ENCODE data around the gene MYO1C.
A peak's percentile ranks its signal among the peaks of the same experiment; 100 is the strongest.

The MYO1C gene

DNA sequence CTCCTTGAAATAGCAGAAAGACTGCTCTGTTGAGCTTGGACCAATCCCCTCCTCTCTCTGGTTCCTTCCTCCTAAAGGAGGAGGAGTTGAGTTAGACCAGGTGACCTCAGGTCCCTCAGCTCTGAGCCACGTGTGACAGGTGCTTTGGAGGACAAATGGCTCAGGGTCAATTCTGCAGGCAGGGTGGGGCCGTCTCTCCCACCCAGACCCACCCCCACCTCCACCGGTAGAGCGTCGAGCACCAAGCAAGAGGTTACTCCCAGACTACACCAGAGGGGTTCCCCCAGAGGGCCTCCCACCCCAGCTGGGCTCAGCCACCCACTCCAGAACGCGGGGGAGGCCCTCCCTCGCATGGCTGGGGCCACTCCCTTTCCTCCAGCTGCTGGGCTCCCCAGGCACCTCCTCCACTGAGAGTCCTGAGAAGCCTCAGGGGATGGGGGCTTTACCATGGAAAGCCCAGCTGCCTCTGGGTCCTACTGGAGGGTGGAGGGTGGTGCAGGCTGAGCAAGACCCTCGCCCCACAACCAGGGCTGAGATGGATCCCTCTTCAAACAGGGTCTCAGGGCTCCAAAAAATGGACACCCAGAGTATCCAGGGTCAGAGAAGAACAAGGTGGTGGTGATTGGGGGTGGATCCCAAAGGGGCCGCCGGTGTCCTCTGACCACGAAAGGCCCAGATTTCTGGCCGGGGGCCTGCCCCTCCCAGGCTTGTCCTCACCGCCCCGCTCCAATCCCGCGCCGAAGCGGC, 7.6 kb downstream of the MYO1C start:
- peak; percentile 76 for DNase-seq

DNA sequence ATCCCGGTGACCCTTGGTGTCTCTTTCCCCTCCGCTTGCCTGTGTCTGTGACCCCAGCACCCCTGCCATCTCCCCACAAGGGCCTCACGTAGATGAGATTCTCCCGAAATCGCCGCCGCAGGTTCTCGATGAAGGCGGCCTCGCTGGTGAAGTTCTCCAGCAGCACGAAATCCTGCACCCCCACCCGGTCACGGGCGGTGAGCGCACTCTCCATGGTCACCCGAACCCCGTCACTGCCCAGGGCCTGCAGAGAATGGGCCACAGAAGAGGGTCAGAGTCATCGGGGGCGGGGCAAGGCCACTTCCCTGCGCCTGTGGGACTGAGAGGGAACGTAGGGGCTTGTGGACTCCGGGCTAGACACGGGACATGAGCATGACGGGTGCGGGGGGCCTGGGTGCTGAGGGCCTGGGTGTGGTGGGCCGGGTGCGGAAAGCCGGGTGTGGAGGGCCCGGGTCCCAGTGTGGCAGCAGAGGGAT, 8.4 kb downstream of the MYO1C start:
- DNase-seq = no peak

DNA sequence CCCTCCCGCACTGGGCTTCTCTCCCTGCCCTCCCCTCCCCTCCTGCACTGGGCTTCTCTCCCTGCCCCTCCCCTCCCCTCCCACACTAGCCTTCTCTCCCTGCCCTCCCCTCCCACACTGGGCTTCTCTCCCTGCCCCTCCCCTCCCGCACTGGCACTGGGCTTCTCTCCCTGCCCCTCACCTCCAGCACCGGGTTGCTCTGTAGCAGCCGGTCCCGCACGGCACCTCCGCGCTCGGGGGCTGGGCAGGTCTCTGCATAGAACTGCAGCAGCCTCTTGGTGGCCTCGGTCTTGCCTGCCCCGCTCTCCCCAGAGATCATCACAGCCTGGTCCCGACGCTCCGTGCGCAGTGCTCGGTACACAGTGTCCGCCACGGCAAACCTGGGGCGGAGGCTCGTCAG, 9.8 kb downstream of the MYO1C start:
- DNase-seq = no peak

DNA sequence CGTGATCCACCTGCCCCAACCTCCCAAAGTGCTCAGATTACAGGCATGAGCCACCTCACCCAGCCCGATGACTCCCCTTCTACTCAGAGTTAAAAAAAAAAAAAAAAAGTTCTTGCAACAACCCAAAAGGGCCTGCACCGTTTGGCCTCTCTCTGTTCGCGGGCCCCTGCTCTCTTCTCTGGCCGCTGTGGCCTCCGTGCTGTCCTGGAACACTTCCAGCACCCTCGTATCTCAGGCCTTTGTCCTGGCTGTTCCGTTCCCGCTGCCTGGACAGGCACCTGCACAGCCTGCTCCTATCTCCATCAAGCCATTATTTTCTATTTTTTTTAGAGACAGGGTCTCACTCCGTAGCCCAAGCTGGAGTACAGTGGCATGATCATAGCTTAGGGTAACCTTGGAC, 10.8 kb downstream of the MYO1C start:
- no peak for DNase-seq

DNA sequence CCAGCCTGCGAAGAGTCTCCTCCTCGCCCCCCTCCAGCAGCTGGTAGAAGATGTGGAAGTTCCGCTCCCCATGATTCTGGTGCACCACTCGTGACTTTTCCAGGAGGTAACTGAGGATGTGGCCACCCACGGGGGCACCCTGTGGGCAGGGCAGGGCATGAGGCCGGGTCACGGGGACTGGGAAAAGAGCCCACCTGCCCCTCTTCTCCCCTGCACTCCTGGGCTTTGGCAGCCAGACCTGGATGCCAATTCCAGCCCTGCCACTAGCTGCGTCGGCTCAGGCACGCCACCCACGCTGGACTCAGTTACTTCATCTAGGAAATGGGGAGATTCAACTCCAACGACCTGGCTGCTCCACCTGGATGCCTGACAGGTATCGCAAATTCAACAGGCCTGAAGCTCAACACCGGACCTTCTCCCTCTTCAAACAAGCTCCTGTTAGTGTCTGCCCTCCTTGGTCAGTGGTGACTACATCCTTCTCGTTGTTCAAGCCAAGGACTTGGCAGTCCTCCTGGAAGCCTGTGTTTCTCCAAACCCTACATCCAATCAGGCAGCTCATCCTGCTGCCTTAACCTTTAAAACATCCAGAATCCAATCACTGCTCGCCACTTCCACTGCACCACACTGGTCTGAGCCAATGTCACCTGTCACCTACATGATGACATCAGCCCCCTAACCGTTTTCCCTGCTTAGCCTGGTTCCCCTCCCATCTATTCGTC, 11.6 kb downstream of the MYO1C start:
- DNase-seq = no peak

DNA sequence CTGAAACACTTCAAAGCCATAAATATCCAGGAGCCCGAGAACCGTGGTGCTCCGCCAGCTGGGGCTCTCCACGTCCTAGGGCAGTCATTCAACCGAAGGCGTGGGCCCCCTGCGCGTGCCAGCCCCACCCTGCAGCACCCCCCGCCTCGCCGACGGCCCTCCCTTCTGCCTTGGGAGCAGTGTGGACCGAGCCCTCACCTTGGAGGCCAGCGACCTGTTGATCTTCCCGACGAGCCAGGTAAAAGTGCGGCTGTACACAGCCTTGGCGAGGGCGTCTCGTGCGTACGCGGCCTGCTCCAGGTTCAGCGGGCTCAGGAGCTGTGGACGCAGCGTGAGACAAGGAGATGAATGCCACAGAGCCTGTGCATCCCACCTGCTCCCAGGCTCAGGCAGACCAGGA, 14.1 kb downstream of the MYO1C start:
- DNase-seq = no peak

DNA sequence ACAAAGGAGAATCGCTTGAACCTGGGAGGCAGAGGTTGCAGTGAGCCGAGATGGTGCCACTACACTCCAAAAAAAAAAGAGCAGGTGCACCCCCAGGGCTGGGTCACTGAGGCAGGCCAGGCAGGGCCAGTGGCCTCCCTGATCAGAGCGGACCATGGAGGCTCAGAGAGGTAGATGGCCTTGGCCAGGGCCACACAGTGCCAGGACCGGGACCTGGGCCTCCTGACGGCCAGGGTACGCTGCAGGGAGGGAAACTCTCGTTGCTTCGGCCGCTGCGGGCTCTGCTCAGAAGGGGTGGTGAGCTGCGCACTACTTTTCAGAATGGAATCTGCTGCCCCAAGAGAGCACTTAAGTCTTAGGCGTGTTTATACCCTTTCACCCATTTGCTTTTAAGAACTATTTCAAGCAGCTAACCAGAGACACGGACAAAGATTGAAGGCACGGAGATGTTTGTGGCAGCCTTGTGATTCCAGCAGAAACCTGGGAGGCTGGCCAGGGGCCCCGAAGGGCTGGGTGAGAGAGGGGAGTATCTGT, 17.1 kb downstream of the MYO1C start:
- DNase-seq = no peak

DNA sequence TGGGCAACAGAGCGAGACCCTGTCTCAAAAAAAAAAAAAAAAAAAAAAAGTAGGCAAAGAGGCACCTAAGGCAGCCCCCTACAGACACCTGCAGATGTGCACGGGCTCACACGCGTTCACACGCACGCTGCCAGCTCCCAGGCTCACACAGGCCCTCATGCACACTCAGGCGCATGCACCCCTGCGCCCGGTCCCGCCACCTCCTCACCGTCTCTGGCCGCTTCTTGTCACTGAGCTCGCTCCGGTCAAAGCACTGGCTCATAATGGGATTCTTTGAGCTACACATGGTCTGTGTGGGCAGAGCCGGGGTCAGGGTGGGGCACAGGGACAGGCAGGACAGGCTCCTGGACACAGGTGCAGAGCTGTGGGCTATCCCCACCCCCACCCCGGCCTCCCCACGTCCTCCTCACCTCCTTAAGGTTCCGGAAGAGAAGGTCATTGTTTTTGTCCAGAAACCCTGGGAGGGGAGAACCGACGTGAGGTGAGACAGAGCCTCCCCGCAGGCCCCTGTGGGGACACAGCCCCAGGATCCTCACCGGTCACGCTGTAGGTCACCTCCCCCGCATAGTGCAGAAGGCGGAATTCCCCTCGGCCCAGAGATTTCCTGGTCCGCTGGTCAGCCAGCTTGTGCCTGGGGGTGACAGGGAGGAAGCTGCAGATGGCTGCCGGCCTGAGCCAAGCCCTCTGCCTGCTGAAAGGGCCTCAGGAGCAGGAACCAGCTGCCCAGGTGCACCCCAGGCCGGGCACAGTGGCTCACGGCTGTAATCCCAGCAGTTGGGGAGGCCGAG, 17.9 kb downstream of the MYO1C start:
- DNase-seq = no peak

DNA sequence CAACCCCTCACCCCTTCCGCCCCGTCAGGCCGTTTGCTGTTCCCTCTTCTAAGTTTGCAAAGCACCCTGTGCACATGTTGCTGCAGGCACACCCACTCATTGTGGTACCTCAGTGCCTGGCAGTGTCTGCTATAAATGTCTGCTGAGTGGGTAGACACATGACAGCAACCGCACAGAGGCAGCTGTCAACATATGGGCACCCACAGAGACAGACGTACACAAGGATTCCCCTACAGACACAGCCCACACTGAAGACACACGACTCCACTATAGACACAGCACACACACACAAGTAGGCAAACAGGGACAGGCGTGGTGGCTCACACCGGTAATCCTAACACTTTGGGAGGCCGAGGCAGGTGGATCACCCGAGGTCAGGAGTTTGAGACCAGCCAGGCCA, 18.6 kb downstream of the MYO1C start:
- no peak for DNase-seq

DNA sequence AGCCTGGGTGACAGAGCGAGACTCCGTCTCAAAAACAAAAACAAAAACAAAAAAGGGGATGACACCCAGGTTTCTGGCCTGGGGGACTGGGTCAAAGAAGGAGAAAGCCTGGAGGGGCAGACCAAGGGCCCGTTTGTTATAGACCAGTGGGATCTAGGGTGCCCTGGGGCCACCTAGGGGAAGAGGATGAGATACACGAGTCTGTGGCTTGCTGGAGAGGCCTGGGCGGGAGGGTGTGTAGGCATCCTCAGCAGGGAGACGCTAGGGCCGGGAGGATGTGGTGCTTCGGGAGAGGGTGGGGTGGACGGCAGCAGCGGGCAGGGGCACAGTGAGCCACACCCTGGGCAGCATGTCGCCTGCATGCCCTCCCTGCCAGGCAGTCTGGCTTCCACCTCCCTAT, 19.3 kb downstream of the MYO1C start:
- no peak for DNase-seq

DNA sequence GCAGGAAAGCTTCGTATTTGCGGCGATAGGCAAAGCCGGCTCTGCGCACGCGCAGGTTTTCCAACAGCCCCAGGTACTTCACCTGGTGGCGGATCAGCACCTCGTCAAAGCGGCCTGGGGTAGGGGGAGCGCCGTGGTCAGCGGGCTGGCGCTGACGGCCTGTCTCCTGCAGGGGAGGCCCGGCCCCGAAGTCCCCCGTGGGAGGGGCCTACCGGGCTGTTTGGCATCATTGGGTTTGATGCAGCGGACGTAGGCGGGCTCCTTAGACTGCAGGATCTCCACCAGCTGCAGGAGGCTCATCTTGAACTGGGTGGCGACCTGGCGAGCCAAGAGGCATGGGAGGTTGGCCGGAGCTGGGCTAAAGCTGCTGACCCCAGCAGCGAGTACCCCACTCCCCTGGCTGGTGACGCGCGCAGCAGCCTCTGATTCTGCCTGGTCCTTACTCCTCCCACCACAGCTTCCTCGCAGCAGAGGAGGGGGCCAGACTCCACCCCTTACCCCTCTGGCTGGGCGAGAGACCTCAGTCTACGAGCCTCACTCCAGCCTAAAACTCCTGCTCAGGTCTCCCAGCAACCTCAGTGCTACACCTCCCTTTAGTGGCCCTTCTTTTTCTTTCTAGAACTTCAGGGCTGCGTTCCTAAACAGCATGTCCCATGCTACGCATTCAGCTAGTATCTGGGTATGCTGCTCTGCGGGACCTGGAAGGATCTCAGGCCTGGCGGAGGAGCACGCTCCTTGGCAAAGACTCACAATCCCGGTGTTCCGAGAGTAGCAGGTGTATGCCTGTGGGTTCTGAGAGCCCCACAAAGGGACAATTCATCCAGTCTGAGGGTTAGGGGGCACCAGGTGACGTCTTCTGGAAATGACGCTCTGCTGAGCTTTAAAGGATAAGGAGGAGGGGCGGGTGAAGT, 20.3 kb downstream of the MYO1C start:
- peak; percentile 63 for DNase-seq

DNA sequence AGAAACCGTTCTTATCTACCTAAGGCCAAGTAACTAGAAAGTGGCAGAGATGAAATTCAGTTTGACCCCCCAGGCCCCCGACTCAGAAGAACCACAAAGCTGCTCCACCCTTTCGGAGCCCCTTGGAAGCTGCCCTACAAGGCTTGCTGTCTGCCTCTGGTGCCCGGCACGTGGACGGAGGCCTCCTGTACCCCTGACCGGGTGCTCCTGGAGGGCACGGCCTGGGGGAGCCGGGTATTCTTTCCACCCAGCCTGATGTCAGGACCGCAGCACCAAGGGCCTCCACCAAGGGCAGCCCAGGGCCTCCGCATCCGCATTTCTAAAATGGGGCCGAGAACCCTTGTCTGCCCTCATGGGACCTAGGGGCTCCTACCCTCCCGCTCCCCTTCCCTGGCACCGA, 21.0 kb downstream of the MYO1C start:
- DNase-seq = no peak

DNA sequence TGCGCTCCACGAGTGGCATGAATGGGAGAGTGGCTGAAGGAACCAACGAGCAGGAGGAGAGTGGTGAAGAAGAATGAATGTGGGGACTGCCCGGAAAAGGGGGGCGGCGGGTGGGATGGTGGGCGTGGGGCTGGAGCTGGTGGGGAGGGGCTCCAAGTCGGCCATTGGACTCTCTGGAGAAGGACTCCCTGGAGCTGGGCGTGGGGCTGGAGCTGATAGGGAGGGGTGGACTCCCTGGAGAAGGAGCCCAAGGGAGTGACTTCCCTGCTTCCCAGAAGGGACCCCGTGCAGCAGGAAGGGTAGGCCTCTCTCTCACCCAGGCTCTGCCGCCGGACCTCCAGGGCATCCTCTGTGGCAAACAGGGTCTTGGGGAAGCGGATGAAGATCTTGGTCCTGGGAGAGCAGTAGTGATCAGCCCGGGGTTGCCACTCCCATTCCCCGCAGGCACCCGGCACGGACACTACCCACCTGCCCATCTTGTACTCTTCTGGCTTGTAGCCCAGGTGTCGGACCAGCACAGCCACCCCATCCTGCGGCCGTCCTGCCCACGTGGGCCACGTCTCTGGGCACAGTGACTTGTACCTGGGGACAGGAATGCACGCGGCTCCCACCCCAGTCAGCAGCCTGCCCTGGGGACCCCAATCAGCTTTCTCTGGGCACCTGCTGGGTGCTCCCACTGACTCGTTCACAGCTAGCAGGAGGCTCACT, 21.6 kb downstream of the MYO1C start:
- DNase-seq = no peak

DNA sequence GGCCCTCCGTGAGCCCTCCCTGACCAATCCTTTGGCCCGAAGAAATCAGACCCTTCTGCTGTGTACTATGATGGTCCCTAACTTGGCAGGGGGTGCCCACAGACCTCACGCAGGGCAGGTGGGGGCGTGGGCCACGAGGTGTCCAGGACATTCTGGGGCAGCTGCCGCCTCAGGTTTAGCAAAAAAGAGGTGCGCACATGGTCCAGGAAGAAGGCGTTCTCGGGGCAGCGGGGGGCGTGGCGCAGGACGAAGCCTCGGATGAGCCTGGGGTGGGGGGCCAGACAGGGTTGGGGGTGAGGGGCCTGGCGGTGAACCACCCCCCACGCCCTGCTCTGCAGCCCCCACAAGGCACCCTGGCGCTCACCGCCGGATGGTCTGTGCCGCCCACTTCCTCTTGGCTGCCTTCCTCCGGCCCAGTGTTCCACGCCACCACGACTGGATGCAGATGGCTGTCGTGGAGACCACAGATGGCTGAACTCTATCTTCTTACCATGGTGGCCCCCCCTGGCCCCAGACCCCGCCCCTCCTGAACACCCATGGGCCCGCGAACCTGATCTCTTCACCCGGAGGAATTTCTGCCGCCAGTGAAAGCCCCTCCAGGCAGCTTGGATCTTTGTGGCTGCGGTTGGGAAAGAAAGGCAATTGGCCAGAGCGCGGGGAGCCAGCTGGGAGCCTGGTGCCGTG, 22.3 kb downstream of the MYO1C start:
- no peak for DNase-seq

DNA sequence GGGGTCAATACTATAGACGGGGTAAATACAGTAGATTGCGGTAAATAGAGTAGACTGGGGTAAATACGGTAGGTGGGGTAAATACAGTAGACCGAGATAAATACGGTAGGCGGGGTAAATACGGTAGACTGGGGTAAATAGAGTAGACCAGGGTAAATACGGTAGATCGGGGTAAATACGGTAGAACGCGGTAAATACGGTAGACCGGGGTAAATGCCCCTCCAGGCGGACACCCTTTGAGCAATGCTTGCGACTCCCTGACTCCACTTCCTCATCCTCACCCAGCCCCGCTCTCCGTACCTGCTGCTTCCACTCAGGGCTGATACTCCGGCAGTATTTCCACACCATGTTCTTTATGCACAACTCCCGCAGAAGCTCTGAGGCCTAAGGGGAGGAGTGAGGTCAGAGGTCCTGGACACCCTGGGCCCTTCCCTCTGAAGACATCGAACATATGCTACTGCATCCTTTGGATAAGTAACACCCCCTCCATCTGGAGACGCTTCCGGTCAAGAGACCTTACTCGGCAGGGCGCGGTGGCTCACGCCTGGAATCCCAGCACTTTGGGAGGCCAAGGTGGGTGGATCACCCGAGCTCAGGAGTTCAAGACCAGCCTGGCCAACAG, 23.1 kb downstream of the MYO1C start:
- no peak for DNase-seq

DNA sequence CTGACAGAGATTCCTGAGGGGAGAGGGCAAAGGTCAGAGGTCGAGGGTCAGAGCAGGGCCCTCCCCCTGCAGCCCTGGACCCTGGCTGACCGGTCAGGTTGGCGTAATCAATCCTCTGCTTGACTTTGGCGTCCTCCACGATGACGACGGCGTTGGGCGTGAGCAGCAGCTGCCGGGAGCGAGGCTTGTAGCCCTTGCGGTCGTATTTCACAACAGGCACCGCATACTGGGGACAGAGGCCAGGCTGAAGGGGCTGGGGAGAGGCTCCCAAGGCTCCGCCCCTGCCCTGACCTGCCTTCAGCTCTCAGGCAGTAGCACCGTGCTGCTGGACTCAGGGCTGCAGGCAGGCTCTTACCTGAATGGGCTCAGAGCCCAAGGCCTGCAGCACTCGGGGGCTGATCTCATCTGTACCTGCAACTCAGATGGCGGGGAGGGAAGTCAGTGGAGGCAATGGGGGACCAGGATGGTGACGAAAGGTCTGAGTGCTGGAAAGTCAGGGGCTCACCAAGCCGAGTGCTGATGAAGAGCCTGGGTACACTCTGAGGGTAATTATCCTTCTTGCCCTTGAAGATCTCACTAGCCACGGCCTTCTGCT, 24.5 kb downstream of the MYO1C start:
- DNase-seq = peak; percentile 56

DNA sequence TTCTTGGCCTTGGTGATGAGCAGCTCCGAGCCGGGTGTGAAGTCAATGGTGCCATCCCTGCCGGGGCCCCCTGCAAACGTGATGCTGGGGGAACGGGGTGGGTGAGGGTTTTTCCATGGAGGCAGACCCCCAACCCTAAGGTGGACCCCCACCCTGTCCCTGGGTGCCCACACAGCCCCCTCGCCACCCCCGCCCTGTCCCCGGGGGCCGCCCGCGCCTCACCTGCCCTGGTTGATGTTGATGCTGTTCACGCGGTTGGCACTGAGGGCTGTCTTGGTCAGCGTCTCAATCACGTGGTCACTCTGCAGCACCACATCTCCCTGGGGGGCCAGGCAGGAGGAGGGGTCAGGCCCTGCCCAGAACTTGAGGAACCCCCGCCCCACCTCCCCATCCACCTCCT, 25.2 kb downstream of the MYO1C start:
- no peak for DNase-seq

DNA sequence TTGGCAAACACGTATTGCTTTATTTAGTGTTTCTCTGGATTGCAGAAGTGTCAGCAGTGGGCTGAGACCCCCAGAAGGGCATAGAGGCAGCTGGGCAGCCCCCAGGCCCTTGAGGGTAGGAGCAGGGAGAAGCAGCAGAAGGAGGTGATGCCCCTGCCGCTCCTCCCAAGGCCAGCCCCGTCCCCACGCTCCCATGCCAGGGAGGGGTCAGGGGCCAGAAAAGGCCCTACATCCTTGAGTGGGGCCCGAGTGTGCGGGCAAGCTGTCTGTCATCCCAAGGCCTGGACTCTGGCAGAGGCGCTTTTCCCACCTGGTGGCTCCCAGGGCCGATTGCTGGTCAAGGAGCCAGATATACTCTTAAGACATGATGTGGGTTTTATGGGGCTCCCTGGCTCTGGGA, 28.3 kb downstream of the MYO1C start:
- DNase-seq = no peak

DNA sequence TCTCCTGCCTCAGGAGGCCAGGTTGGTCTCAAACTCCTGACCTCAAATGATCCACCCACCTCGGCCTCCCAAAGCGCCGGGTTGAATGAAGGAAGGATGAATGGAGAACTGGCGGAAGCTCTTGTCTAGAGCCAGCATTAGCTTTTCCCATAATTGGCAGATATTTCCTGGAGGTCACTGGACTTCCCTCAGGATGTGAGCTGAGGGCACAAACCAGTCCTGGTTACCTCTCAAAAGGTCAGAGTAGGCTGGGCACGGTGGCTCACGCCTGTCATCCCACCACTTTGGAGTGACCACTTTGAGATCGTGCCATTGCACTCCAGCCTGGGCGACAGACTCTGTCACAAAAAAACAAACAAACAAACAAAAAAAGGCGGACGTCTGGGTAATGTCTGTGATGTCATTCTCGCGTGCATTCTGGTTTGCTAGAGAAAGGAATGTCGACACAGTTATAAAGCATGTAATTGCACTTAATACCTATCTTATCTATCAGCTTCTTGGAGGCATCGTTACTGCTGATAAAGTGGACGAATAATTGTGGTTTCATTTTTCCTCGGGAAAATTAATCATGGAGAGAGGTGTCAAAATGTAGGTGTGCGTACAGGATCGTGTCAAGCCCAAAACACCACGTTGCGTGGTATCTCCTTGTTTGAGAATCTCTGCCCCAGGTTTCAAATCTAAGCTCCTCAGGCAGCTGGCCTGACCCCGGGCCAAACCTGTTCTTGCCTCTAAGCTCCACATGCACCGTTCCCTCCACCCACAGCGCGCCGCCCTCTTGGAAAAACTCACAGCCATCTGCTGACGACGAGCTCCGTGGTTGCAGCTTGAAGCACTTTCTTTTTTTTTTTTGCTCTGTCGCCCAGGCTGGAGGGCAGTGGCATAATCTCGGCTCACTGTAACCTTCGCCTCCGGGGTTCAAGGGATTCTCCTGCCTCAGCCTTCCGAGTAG, 30.0 kb downstream of the MYO1C start:
- DNase-seq = no peak

Measured in eye (tissue), 1 donor.